ENCODE results near the gene MROH2A.
"Not testable (repeated sequence)": the region's sequence is repeated elsewhere in the genome, so short reads cannot be mapped to it uniquely, and the experiment has no call there.

MROH2A gene
- total RNA-seq = 0 reads per million in 2 donors

GRCh38 chr2:233778030-233778429 lies at the start of gene MROH2A:
Gene MROH2A (plus strand): TSS chr2:233778330. CDS start chr2:233779359, 1,029 bp downstream.
- DNase-seq = no peak

DNA sequence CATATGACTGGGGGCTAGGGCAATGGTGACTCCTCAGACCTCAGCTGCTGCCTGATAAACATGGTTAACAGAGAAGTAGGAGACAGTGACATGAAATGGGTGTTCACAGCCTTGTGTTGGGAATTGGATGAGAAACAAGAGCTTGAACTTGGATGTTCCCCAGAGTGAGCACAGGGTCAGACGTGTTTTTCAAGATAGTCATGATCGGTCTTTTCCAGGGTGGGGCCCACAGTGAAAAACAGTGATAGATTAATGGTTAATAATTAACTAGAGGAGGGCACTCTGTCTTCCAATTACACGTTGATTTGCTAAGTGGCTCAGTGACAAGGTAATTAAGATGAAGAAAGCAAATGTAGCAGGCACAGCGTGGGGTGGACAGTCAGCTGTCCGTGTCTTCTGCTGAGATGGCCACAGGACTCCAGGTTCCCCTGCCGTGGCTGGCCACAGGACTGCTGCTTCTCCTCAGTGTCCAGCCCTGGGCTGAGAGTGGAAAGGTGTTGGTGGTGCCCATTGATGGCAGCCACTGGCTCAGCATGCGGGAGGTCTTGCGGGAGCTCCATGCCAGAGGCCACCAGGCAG lies 49.3 kb upstream of the MROH2A start, which contains the start of gene UGT1A3:
Gene UGT1A3 (plus strand): TSS at position 320 of the 579 bp plus-strand sequence. CDS start 85 bp downstream, at position 405.
- DNase-seq = no peak

DNA sequence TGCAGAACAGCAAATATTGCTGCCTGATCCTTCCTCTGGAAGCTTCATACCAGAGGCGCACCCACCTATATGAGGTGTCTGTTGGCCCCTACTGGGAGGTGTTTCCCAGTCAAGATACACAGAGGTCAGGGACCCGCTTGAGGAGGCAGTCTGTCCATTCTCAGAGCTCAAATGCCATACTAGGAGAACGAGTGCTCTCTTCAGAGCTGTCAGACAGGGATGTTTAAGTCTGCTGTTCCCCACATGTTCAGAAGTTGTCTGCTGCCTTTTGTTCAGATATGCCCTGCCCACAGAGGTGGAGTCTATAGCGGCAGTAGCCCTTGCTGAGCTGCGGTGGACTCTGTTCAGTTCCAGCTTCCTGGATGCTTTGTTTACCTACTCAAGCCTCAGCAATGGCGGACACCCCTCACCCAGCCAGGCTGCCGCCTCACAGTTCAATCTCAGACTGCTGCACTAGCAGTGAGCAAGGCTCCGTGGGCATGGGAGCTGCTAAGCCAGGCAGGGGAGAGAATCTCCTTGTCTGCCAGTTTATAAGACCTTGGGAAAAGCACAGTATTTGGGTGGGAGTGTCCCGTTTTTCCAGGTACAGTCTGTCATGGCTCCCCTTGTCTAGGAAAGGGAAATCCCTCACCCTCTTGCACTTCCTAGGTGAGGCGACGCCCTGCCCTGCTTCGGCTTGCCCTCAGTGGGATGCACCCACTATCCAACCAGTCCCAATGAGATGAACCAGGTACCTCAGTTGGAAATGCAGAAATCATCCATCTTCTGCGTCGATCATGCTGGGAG lies 41.1 kb upstream of the MROH2A start:
- DNase-seq = not testable (repeated sequence)

- no peak for DNase-seq
These were observed 37.3 kb upstream of the MROH2A start for GRCh38 chr2:233740870-233741269.

- no peak for DNase-seq
These were observed 34.5 kb upstream of the MROH2A start for GRCh38 chr2:233743464-233744259.

DNA sequence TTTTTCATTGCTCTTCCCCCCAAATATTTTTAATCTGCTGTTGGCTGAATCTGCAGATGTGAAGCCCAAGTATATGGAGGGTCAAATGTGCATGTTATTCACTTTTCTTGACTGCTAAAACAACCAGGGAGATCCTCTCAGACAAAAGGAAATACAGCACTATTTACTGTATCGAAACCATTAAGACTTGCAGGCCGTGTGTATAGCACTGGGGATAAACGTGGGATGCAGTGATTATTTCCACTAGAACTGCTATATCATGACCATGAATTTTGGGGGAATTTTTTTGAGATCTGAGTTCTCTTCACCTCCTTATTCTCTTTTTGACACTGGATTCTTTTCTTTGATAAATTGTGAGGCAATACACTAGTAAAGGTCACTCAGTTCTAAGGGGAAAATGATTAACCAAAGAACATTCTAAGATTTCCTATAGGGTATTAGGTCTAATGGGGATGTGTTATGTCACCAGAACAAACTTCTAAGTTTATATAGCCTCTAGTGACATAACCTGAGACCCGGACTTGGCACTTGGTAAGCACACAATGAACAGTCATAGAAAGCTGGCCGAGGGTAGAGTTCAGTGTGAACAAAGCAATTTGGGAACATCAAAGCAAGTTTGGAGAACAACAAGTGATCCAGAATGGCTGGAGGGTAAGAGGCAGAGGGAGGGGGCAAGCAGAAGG lies 32.9 kb upstream of the MROH2A start:
- DNase-seq = no peak

- not testable (repeated sequence) for DNase-seq
These were observed 32.3 kb upstream of the MROH2A start for GRCh38 chr2:233745838-233746237.

DNA sequence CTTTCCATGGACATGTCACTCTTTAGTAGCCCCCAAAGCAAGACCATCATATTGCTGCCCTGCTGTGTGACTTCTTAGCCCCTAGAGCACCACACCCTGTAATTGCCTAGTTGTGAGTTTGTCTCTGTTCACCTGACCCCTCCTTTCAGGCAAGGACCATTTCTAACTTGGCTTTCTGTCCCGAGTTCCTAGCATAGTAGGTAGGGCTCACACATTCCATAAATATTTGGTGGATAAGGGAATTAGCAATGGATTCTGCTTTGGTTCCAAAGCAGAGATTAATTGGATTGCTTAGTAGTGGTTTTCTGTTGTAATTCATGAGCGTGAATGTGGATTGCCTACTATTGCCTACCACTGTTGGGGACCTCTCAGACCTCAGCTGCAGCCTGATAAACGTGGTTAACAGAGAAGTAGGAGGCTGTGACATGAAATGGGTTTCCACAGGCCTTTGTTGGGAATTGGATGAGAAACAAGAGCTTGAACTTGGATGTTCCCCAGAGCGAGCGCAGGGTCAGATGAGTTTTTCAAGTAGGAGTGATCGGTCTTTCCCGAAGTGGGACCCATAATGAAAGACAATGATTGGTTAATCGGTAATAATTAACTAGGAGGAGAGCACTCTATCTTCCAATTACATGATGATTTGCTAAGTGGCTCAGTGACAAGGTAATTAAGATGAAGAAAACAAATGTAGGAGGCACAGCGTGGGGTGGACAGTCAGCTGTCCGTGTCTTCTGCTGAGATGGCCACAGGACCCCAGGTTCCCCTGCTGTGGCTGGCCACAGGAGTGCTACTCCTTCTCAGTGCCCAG lies 31.5 kb upstream of the MROH2A start:
- no peak for DNase-seq

- no peak for DNase-seq
These were observed 30.9 kb upstream of the MROH2A start for GRCh38 chr2:233747283-233747544.

GRCh38 chr2:233750689-233751088 lies 27.4 kb upstream of the MROH2A start:
- DNase-seq = not testable (repeated sequence)

DNA sequence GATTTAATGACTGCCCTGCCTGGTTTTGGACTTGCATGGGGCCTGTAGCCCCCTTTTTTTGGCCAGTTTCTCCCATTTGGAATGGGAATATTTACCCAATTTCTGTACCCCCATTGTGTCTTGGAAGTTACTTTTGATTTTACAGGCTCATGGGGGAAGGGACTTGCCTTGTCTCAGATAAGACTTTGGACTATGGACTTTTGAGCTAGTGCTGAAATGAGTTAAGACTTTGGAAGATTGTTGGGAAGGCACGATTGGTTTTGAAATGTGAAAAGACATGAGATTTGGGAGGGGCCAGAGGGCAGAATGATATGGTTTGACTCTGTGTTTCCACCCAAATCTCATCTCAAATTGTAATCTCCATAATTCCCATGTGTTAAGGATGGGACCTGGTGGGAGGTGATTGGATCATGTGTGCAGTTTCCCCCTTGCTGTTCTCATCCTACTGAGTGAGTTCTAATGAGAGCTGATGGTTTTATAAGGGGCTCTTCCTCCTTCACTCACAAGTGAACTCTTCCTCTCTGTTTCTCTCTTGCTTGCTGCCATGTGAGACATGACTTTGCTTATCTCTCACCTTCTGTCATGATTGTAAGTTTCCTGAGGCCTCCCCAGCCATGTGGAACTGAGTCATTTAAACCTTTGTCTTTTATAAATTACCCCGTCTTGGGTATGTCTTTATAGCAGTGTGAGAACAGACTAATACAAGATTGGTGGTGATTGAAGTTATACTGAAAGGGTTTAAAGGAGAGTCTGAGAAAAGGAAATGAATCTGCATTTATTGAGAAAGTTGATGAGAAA lies 26.7 kb upstream of the MROH2A start:
- not testable (repeated sequence) for DNase-seq

DNA sequence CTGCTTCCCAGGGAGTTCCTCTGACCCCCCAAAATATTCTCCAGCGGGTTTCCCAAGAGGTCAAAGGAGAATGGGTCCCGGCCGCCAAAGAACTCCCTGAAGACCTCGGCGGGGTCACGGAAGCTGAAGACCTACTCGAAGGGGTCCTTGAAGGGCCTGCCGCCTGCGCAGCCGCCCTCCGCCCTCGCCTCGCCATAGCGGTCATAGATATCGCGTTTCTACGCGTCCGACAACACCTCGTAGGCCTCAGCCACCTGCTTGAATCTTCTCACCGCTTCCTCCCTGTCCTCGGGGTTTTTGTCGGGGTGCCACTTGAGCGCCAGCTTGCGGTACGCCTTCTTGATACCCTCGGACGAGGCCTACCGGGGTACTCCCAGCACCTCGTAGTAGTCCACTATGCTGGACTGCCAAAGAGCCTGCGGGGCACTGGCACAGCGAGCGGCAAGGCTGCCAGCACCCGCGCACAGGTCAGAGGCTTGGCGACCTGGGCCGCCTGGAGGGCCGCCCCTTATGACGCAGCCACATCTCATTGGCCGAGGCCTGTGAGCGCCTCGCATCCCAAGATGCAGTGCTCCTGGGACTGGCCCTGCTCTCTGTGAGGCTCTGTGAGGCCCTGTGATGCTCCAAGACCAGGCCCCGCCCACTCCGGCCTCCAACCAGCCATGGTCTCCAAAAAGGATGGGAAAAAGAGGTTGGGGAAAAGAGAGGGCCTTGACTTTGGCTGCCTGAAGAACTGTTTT lies 23.1 kb upstream of the MROH2A start:
- no peak for DNase-seq

- DNase-seq = no peak
These were observed 21.6 kb upstream of the MROH2A start for GRCh38 chr2:233756429-233757081.

- no peak for DNase-seq
These were observed 20.0 kb upstream of the MROH2A start for GRCh38 chr2:233758141-233758540.

GRCh38 chr2:233758849-233759248 lies 19.3 kb upstream of the MROH2A start:
- DNase-seq = no peak

DNA sequence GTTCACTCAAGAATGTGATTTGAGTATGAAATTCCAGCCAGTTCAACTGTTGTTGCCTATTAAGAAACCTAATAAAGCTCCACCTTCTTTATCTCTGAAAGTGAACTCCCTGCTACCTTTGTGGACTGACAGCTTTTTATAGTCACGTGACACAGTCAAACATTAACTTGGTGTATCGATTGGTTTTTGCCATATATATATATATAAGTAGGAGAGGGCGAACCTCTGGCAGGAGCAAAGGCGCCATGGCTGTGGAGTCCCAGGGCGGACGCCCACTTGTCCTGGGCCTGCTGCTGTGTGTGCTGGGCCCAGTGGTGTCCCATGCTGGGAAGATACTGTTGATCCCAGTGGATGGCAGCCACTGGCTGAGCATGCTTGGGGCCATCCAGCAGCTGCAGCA lies 18.1 kb upstream of the MROH2A start, which contains the start of gene UGT1A1:
Gene UGT1A1 (plus strand): TSS at position 228 of the 400 bp plus-strand sequence. CDS start 18 bp downstream, at position 246.
- DNase-seq = no peak

- DNase-seq = no peak
These were observed 16.9 kb upstream of the MROH2A start for GRCh38 chr2:233761040-233761769.

GRCh38 chr2:233764264-233764663 lies 13.9 kb upstream of the MROH2A start:
- no peak for DNase-seq

GRCh38 chr2:233764761-233765160 lies 13.4 kb upstream of the MROH2A start:
- DNase-seq = no peak

Measured in T-helper 9 cell (primary cell).